Neural crest cell (in vitro differentiated cells): ENCODE measurements around the gene HNRNPUL2. TPM values are rescaled to one million over a fixed set of nuclear protein-coding genes. Genes with fewer than 3 reads are reported as not detected.
"Not testable (repeated sequence)": the region's sequence is repeated elsewhere in the genome, so short reads cannot be mapped to it uniquely, and the experiment has no call there.

Experiments
- DNase-seq: peaks from one replicate; pipeline ENCODE4 v3.0.0; 2021; ENCODE audit warnings: low read depth, mixed read lengths, low spot score
- H3K27ac Mint-ChIP-seq: one replicate; pipeline ENCODE4 v1.8.0; 2021; ENCODE audit warnings: mild to moderate bottlenecking, mixed read lengths; ENCODE audit not compliant: unreplicated experiment
- H3K27me3 Mint-ChIP-seq: 2 replicates; pipeline ENCODE4 v1.8.0; 2021; ENCODE audit warnings: low read depth, mild to moderate bottlenecking, mixed read lengths
- H3K36me3 Mint-ChIP-seq: 2 replicates; pipeline ENCODE4 v1.8.0; 2021; ENCODE audit warnings: low read depth, mild to moderate bottlenecking, mixed read lengths
- H3K4me1 Mint-ChIP-seq: 2 replicates; pipeline ENCODE4 v1.8.0; 2021; ENCODE audit warnings: mixed read lengths
- H3K4me3 Mint-ChIP-seq: one replicate; pipeline ENCODE4 v1.8.0; 2021; ENCODE audit warnings: mild to moderate bottlenecking, mixed read lengths
- H3K9me3 Mint-ChIP-seq: 2 replicates; pipeline ENCODE4 v1.8.0; 2021; ENCODE audit warnings: mixed read lengths
- CTCF ChIP-seq: fragments of 200-600 bp; sonication (generic); conservative IDR thresholded peaks from 2 replicates; pipeline ENCODE4 v1.5.0; 2021; ENCODE audit warnings: antibody characterized with exemption, mild to moderate bottlenecking
- total RNA-seq: library from RNA; stranded (reverse); gene quantifications from 2 replicates; pipeline ENCODE4 v1.2.1, GENCODE V29; 2021

Gene HNRNPUL2
- total RNA-seq, 1 donor from 2014 or later, result 80.7 TPM

- Mint-ChIP-seq H3K27ac (no peak overlapping the region), H3K4me3 (peak overlapping the region; percentile 44), H3K4me1 (peaks cover 37% of the 10 kb centered on the region), H3K27me3 (no peaks in the 10 kb centered on the region), H3K9me3 (no peaks in the 10 kb centered on the region), H3K36me3 (peaks cover 2% of the 10 kb centered on the region)
- TF ChIP-seq CTCF, result no peak
- DNase-seq, result no peak
Measured at GRCh38 chr11:62752177-62752785, 25.0 kb upstream of the HNRNPUL2 start.

DNA sequence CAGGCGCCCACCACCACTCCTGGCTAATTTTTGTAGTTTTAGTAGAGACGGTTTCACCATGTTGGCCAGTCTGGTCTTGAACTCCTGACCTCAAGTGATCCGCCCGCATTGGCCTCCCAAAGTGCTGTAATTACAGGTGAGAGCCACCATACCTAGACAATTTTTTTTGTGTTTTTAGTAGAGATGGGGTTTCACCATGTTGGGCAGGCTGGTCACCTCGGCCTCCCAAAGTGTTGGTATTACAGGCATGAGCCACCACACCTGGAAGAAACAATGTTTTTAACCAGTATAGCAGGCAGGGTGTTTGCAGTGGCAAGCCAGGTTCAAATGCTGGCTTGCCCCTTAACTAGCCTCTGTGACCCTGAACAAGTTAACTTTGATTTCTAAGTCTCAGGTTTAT, 22.7 kb upstream of the HNRNPUL2 start:
- H3K9me3 Mint-ChIP-seq, DNase-seq, H3K36me3 Mint-ChIP-seq, H3K4me3 Mint-ChIP-seq, H3K27me3 Mint-ChIP-seq: not testable (repeated sequence)
- peaks cover 28% of the 10 kb centered on the region for H3K4me1 Mint-ChIP-seq
- H3K27ac Mint-ChIP-seq, result peak overlapping the region; percentile 43

GRCh38 chr11:62747475-62748160, 20.4 kb upstream of the HNRNPUL2 start:
- Mint-ChIP-seq H3K27ac (no peak overlapping the region), H3K4me3 (peak overlapping the region; percentile 14), H3K27me3 (no peaks in the 10 kb centered on the region), H3K9me3 (no peaks in the 10 kb centered on the region), H3K4me1 (peaks cover 17% of the 10 kb centered on the region), H3K36me3 (peaks cover 2% of the 10 kb centered on the region)
- no peak for TF ChIP-seq CTCF
- DNase-seq, result no peak

DNA sequence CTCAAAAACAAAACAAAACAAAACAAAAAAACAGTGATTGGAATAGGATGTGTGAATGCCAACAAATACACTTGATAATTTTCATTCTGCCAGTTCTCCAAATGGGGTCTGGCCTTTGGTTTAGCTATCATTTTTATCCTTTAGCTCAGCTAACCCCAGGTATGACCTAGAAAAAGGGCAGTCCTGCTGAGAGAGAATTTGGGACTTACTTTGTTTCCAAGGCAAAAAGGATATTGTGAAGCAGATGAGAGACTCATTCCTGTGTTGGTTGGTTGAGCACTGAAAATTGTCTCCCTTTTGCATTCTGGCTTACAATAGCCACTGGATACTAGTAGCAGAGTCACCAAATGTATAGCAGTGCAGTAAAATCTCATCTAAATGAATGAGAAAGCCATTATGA, 9.9 kb upstream of the HNRNPUL2 start:
- Mint-ChIP-seq H3K36me3 (peaks cover 2% of the 10 kb centered on the region), H3K9me3 (no peaks in the 10 kb centered on the region), H3K4me1 (no peaks in the 10 kb centered on the region), H3K4me3 (no peak overlapping the region), H3K27me3 (no peaks in the 10 kb centered on the region), H3K27ac (no peak overlapping the region)
- no peak for DNase-seq
- TF ChIP-seq CTCF, result no peak

DNA sequence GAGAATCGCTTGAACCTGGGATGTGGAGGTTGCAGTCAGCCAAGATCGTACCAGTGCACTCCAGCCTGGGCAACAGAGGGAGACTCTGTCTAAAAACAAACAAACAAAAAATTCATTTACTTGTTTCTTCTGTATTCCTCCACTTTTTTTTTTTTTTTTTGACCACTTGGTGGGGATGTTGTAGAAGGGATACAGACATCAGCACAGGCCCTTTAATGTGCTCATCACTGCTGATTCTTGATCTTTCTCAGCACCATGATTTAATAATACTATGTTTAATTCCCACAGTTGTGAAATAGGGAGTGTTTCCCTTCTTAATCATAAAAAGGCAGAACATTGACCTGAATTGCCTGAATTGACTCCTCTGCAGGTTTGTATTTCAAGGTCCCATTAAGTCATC, 5.6 kb upstream of the HNRNPUL2 start:
- peak; percentile 47 for TF ChIP-seq CTCF
- Mint-ChIP-seq H3K4me3 (peak overlapping the region; percentile 34), H3K36me3 (peaks cover 2% of the 10 kb centered on the region), H3K4me1 (peaks cover 9% of the 10 kb centered on the region), H3K27me3 (no peaks in the 10 kb centered on the region), H3K9me3 (no peaks in the 10 kb centered on the region), H3K27ac (no peak overlapping the region)
- DNase-seq, result no peak

- H3K4me1 Mint-ChIP-seq, result peaks cover 20% of the 10 kb centered on the region
- H3K27me3 Mint-ChIP-seq, H3K36me3 Mint-ChIP-seq, DNase-seq, H3K9me3 Mint-ChIP-seq: not testable (repeated sequence)
- peak overlapping the region; percentile 97 for H3K4me3 Mint-ChIP-seq
- H3K27ac Mint-ChIP-seq, result peak overlapping the region; percentile 78
Measured at GRCh38 chr11:62730076-62730475, 2.8 kb upstream of the HNRNPUL2 start.
